Activated naive CD4-positive, alpha-beta T cell treated with anti-CD3 and anti-CD28 coated beads, Interleukin-2, amount 50 U/mL, for 72 hours (primary cell): ENCODE data around the gene PNPLA6. TPM values are rescaled to one million over a fixed set of nuclear protein-coding genes. Genes with fewer than 3 reads are reported as not detected.

Experiments used
- total RNA-seq, 2 donors: library from RNA; stranded (reverse); gene quantifications; one replicate each; pipeline ENCODE4 v1.2.3, GENCODE V29; 2022

The PNPLA6 gene
- total RNA-seq, 2 donors from 2014 or later, result 102 to 138 TPM

Other genes starting within 250 kb of the PNPLA6 start
- gene INSR, start 241.3 kb upstream of the PNPLA6 start, total RNA-seq, result 1 to 10 TPM; 3.6 TPM
- 10 to 100 TPM; 30.1 to 36.0 TPM for gene ARHGEF18, start 186.8 kb upstream of the PNPLA6 start, total RNA-seq
- under 1 TPM; 0.27 to 0.74 TPM for gene PEX11G, start 46.7 kb upstream of the PNPLA6 start, total RNA-seq
- 10 to 100 TPM in 1 of 2 donors, under 1 TPM in 1; 0.59 to 11.1 TPM for gene ZNF358, start 19.6 kb upstream of the PNPLA6 start, total RNA-seq
- gene MCOLN1, start 13.1 kb upstream of the PNPLA6 start, total RNA-seq, result 10 to 100 TPM; 10.3 to 11.0 TPM
- under 1 TPM; 0.07 to 0.80 TPM for gene CAMSAP3, start 60.1 kb downstream of the PNPLA6 start, total RNA-seq
- 10 to 100 TPM; 46.4 to 65.6 TPM for gene XAB2, start 93.8 kb downstream of the PNPLA6 start, total RNA-seq
- gene PET100, start 94.1 kb downstream of the PNPLA6 start, total RNA-seq, result 100 to 1,000 TPM; 101 to 108 TPM
- gene PCP2, start 98.0 kb downstream of the PNPLA6 start, total RNA-seq, result 1 to 10 TPM; 1.8 to 4.2 TPM
- gene STXBP2, start 101.4 kb downstream of the PNPLA6 start, total RNA-seq, result 100 to 1,000 TPM; 103 to 111 TPM
- gene RETN, start 133.3 kb downstream of the PNPLA6 start, total RNA-seq, result not detected
- gene MCEMP1, start 141.4 kb downstream of the PNPLA6 start, total RNA-seq, result not detected
- 10 to 100 TPM; 58.9 to 84.4 TPM for gene TRAPPC5, start 145.1 kb downstream of the PNPLA6 start, total RNA-seq
- under 1 TPM; 0.56 to 0.57 TPM for gene FCER2, start 166.4 kb downstream of the PNPLA6 start, total RNA-seq
- not detected for gene CLEC4G, start 196.4 kb downstream of the PNPLA6 start, total RNA-seq
- gene CD209, start 211.8 kb downstream of the PNPLA6 start, total RNA-seq, result not detected
- gene CLEC4M, start 227.5 kb downstream of the PNPLA6 start, total RNA-seq, result not detected